HFFc6 (cell line): ENCODE results near the gene SALL3. TPM values are rescaled to one million over a fixed set of nuclear protein-coding genes. Genes with fewer than 3 reads are reported as not detected.

Experiments
- DNase-seq: peaks from one replicate; pipeline ENCODE4 v3.0.0-alpha.2; 2018
- H3K27ac Mint-ChIP-seq: 2 replicates; pipeline ENCODE4 v1.8.0; 2020; ENCODE audit warnings: mild to moderate bottlenecking, mixed read lengths
- H3K27me3 Mint-ChIP-seq: 2 replicates; pipeline ENCODE4 v1.8.0; 2021; ENCODE audit warnings: mild to moderate bottlenecking, moderate library complexity, mixed read lengths; ENCODE audit not compliant: insufficient read depth
- H3K36me3 Mint-ChIP-seq: 2 replicates; pipeline ENCODE4 v1.8.0; 2021; ENCODE audit warnings: low read depth, mixed read lengths
- H3K4me1 Mint-ChIP-seq: 2 replicates; pipeline ENCODE4 v1.8.0; 2020; ENCODE audit warnings: low read depth, mixed read lengths
- H3K4me3 Mint-ChIP-seq: 2 replicates; pipeline ENCODE4 v1.8.0; 2020; ENCODE audit warnings: mild to moderate bottlenecking, moderate library complexity, mixed read lengths
- H3K9me3 Mint-ChIP-seq: 2 replicates; pipeline ENCODE4 v1.8.0; 2020; ENCODE audit warnings: mild to moderate bottlenecking, mixed read lengths
- CTCF ChIP-seq: fragments of 200-600 bp; sonication (generic); IDR thresholded peaks from 2 replicates; pipeline ENCODE4 v1.5.0; 2021; ENCODE audit warnings: antibody characterized with exemption, mild to moderate bottlenecking
- total RNA-seq, 6 experiments: library from RNA; stranded (reverse); fragmentation: NEBNext Ultra II Directional; extraction: Animal tissue kit (Norgen Biotek cat#: 25700); gene quantifications; 2 replicates in 1 of 6; 3 replicates in 5 of 6; pipeline ENCODE4 v1.2.3, GENCODE V29; 2021

Gene SALL3
- total RNA-seq, 6 experiments from 2014 or later = not detected

GRCh38 chr18:79048245-79048632, 68.6 kb downstream of the SALL3 start:
- Mint-ChIP-seq H3K4me1 (no peaks in the 10 kb centered on the region), H3K27ac (no peak overlapping the region), H3K4me3 (no peak overlapping the region), H3K9me3 (peaks cover 15% of the 10 kb centered on the region; the same call in 1 of the 2 replicates), H3K27me3 (peaks cover 8% of the 10 kb centered on the region), H3K36me3 (no peaks in the 10 kb centered on the region)
- no peak for DNase-seq
- TF ChIP-seq CTCF = no peak

- peaks cover 15% of the 10 kb centered on the region; the same call in 1 of the 2 replicates for H3K9me3 Mint-ChIP-seq
- H3K4me3 Mint-ChIP-seq = no peak overlapping the region
- H3K36me3 Mint-ChIP-seq = no peaks in the 10 kb centered on the region
- H3K27ac Mint-ChIP-seq = no peak overlapping the region
- peaks cover 10% of the 10 kb centered on the region for H3K27me3 Mint-ChIP-seq
- no peak for DNase-seq
- H3K4me1 Mint-ChIP-seq = no peaks in the 10 kb centered on the region
- TF ChIP-seq CTCF = no peak
These were observed 69.9 kb downstream of the SALL3 start for GRCh38 chr18:79049506-79049905.

Other genes with a start within 250 kb of the SALL3 start
- 10 to 100 TPM in 5 of 6 experiments, 1 to 10 TPM in 1; 9.0 to 11.2 (median 10.5) TPM for gene ATP9B, start 89.6 kb downstream of the SALL3 start, total RNA-seq